HEK293 (cell line): ENCODE data around the gene ZNF761.
A peak's percentile ranks its signal among the peaks of the same experiment; 100 is the strongest.

ENCODE experiments used
- CTCF ChIA-PET: fragments of 350-600 bp; formaldehyde crosslinking; extraction: SDS; loops from one replicate; lab custom pipeline; 2021; ENCODE audit warnings: antibody characterized with exemption; lab: Yijun Ruan, JAX
- POLR2A ChIA-PET: fragments of 300-600 bp; formaldehyde crosslinking; extraction: SDS; loops from one replicate; lab custom pipeline; 2020; ENCODE audit warnings: antibody characterized with exemption, inconsistent platforms; lab: Yijun Ruan, JAX
- H3K27ac ChIP-seq: fragments of 200-500 bp; sonication (Bioruptor generic); 2 replicates; pipeline ENCODE4 v1.5.1; 2014; ENCODE audit warnings: low read depth, low read length, control low read depth, inconsistent platforms; ENCODE audit errors: extremely low read depth
- H3K36me3 ChIP-seq, 2 experiments: fragments of 200-500 bp in 1 of 2; sonication (Bioruptor generic) in 1 of 2; 1 replicate in 1 of 2; 2 replicates in 1 of 2; pipeline ENCODE4 v1.5.1; 2014 to 2017; ENCODE audit warnings: inconsistent platforms in 2 of 2, low read length in 2 of 2; ENCODE audit not compliant: control insufficient read depth in 2 of 2, insufficient read depth in 1 of 2
- H3K4me1 ChIP-seq: fragments of 200-500 bp; sonication (Bioruptor generic); 2 replicates; pipeline ENCODE4 v1.5.1; 2014; ENCODE audit warnings: mild to moderate bottlenecking, low read length, inconsistent platforms; ENCODE audit not compliant: control insufficient read depth, insufficient read depth
- H3K4me3 ChIP-seq: 2 replicates; pipeline ENCODE4 v1.5.1; 2011; ENCODE audit warnings: low read depth, mild to moderate bottlenecking, control low read depth, low read length, moderate library complexity
- H3K9me3 ChIP-seq: fragments of 200-500 bp; sonication (Bioruptor generic); 2 replicates; pipeline ENCODE4 v1.5.1; 2014; ENCODE audit warnings: low read depth, low read length, inconsistent platforms; ENCODE audit not compliant: control insufficient read depth, insufficient read depth
- BCL11A ChIP-seq: fragments of 450-650 bp; formaldehyde crosslinking; IDR thresholded peaks from 2 replicates; pipeline ENCODE4 v1.5.1; 2016; ENCODE audit warnings: low read depth, missing biosample characterization, missing genetic modification characterization
- CTCF ChIP-seq: fragments of 450-650 bp; formaldehyde crosslinking; IDR thresholded peaks from 2 replicates; pipeline ENCODE4 v1.5.1; 2016; ENCODE audit warnings: missing biosample characterization, missing genetic modification characterization
- KLF1 ChIP-seq: fragments of 450-650 bp; formaldehyde crosslinking; IDR thresholded peaks from 2 replicates; pipeline ENCODE4 v1.5.1; 2016; ENCODE audit warnings: missing biosample characterization, missing genetic modification characterization
- KLF10 ChIP-seq: fragments of 450-650 bp; IDR thresholded peaks from 2 replicates; pipeline ENCODE4 v1.5.1; 2018; ENCODE audit warnings: missing biosample characterization, mild to moderate bottlenecking, missing genetic modification characterization
- KLF7 ChIP-seq: fragments of 450-650 bp; formaldehyde crosslinking; IDR thresholded peaks from 2 replicates; pipeline ENCODE4 v1.5.1; 2016; ENCODE audit warnings: missing biosample characterization, missing genetic modification characterization, borderline replicate concordance
- KLF9 ChIP-seq: fragments of 450-650 bp; formaldehyde crosslinking; IDR thresholded peaks from 2 replicates; pipeline ENCODE4 v1.5.1; 2016; ENCODE audit warnings: missing biosample characterization, missing genetic modification characterization, low read depth
- SETDB1 ChIP-seq: IDR thresholded peaks from one replicate; pipeline ENCODE4 v1.6.1; 2017; ENCODE audit warnings: mild to moderate bottlenecking, low read length, moderate library complexity, mixed read lengths; ENCODE audit not compliant: insufficient read length
- SP2 ChIP-seq: fragments of 450-650 bp; formaldehyde crosslinking; IDR thresholded peaks from 2 replicates; pipeline ENCODE4 v1.5.1; 2016; ENCODE audit warnings: missing biosample characterization, missing genetic modification characterization
- YY1 ChIP-seq: fragments of 450-650 bp; formaldehyde crosslinking; IDR thresholded peaks from 2 replicates; pipeline ENCODE4 v1.5.1; 2018; ENCODE audit warnings: missing biosample characterization, missing genetic modification characterization
- ZBTB17 ChIP-seq: fragments of 450-650 bp; formaldehyde crosslinking; IDR thresholded peaks from 2 replicates; pipeline ENCODE4 v1.5.1; 2016; ENCODE audit warnings: missing biosample characterization, missing genetic modification characterization
- ZBTB20 ChIP-seq: fragments of 450-650 bp; formaldehyde crosslinking; IDR thresholded peaks from 2 replicates; pipeline ENCODE4 v1.5.1; 2016; ENCODE audit warnings: missing biosample characterization, missing genetic modification characterization
- ZFP41 ChIP-seq: fragments of 450-650 bp; formaldehyde crosslinking; IDR thresholded peaks from 2 replicates; pipeline ENCODE4 v1.5.1; 2016; ENCODE audit warnings: missing biosample characterization, missing genetic modification characterization, borderline replicate concordance
- ZNF132 ChIP-seq: fragments of 450-650 bp; formaldehyde crosslinking; IDR thresholded peaks from 2 replicates; pipeline ENCODE4 v1.5.1; 2017; ENCODE audit warnings: missing biosample characterization, missing genetic modification characterization, borderline replicate concordance
- ZNF157 ChIP-seq: fragments of 450-650 bp; formaldehyde crosslinking; IDR thresholded peaks from 2 replicates; pipeline ENCODE4 v1.5.1; 2016; ENCODE audit warnings: missing biosample characterization, missing genetic modification characterization
- ZNF19 ChIP-seq: fragments of 450-650 bp; formaldehyde crosslinking; IDR thresholded peaks from 2 replicates; pipeline ENCODE4; 2016; ENCODE audit warnings: missing biosample characterization, missing genetic modification characterization, low read depth
- ZNF23 ChIP-seq: fragments of 450-650 bp; formaldehyde crosslinking; IDR thresholded peaks from 2 replicates; pipeline ENCODE4 v1.5.1; 2016; ENCODE audit warnings: missing biosample characterization, missing genetic modification characterization, borderline replicate concordance
- ZNF26 ChIP-seq: fragments of 450-650 bp; formaldehyde crosslinking; IDR thresholded peaks from 2 replicates; pipeline ENCODE4 v1.5.1; 2016; ENCODE audit warnings: missing biosample characterization, missing genetic modification characterization
- ZNF366 ChIP-seq: fragments of 450-650 bp; formaldehyde crosslinking; conservative IDR thresholded peaks from 2 replicates; pipeline ENCODE4 v1.5.1; 2016; ENCODE audit warnings: missing biosample characterization, missing genetic modification characterization
- ZNF394 ChIP-seq: fragments of 450-650 bp; formaldehyde crosslinking; IDR thresholded peaks from 2 replicates; pipeline ENCODE4 v1.5.1; 2016; ENCODE audit warnings: missing biosample characterization, missing genetic modification characterization, mild to moderate bottlenecking, moderate library complexity, borderline replicate concordance
- ZNF423 ChIP-seq: fragments of 450-650 bp; formaldehyde crosslinking; IDR thresholded peaks from 2 replicates; pipeline ENCODE4 v1.5.1; 2016; ENCODE audit warnings: missing biosample characterization, missing genetic modification characterization
- ZNF555 ChIP-seq: fragments of 450-650 bp; formaldehyde crosslinking; conservative IDR thresholded peaks from 2 replicates; pipeline ENCODE4 v1.5.1; 2017; ENCODE audit warnings: missing biosample characterization, mild to moderate bottlenecking, missing genetic modification characterization, inconsistent platforms
- ZNF558 ChIP-seq: fragments of 450-650 bp; formaldehyde crosslinking; IDR thresholded peaks from 2 replicates; pipeline ENCODE4 v1.5.1; 2016; ENCODE audit warnings: missing biosample characterization, missing genetic modification characterization
- ZNF571 ChIP-seq: fragments of 450-650 bp; formaldehyde crosslinking; IDR thresholded peaks from 2 replicates; pipeline ENCODE4 v1.5.0; 2017; ENCODE audit warnings: missing biosample characterization, missing genetic modification characterization
- ZNF585B ChIP-seq: fragments of 450-650 bp; formaldehyde crosslinking; IDR thresholded peaks from 2 replicates; pipeline ENCODE4 v1.5.1; 2016; ENCODE audit warnings: missing biosample characterization, missing genetic modification characterization
- ZNF658 ChIP-seq: fragments of 450-650 bp; formaldehyde crosslinking; IDR thresholded peaks from 2 replicates; pipeline ENCODE4; 2016; ENCODE audit warnings: missing biosample characterization, missing genetic modification characterization
- ZSCAN5A ChIP-seq: fragments of 450-650 bp; formaldehyde crosslinking; IDR thresholded peaks from 2 replicates; pipeline ENCODE4 v1.5.1; 2016; ENCODE audit warnings: missing biosample characterization, missing genetic modification characterization
- TF ChIP-seq, protein P1 (sequence below): fragments of 450-650 bp; formaldehyde crosslinking; IDR thresholded peaks from 2 replicates; pipeline ENCODE4 v1.5.1; 2016; ENCODE audit warnings: missing biosample characterization, missing genetic modification characterization

ZNF761 gene

GRCh38 chr19:53431399-53432087 is at the start of gene ZNF761 (continued):
- peak; percentile 25; the same call in 1 of the 2 replicates for TF ChIP-seq CTCF (tag by site-specific recombination)
- no peak for TF ChIP-seq ZNF23 (tag by site-specific recombination)
- TF ChIP-seq ZSCAN5A (tag by site-specific recombination): no peak
- peak; percentile 88 for TF ChIP-seq SP2 (tag by site-specific recombination)
- no peak for TF ChIP-seq YY1 (tag by site-specific recombination)
- no peak for TF ChIP-seq KLF7
- TF ChIP-seq SETDB1: no peak
- TF ChIP-seq, protein P1, sequence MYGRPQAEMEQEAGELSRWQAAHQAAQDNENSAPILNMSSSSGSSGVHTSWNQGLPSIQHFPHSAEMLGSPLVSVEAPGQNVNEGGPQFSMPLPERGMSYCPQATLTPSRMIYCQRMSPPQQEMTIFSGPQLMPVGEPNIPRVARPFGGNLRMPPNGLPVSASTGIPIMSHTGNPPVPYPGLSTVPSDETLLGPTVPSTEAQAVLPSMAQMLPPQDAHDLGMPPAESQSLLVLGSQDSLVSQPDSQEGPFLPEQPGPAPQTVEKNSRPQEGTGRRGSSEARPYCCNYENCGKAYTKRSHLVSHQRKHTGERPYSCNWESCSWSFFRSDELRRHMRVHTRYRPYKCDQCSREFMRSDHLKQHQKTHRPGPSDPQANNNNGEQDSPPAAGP (tag by site-specific recombination): no peak
- no peak for TF ChIP-seq ZNF571 (tag by site-specific recombination)
- no peak for TF ChIP-seq ZNF132
- peak; percentile 30; the same call in 1 of the 2 replicates for TF ChIP-seq ZNF394 (tag by site-specific recombination)
- TF ChIP-seq KLF10: peak; percentile 63
- no peak for TF ChIP-seq ZNF26 (tag by site-specific recombination)
- peak; percentile 90 for TF ChIP-seq KLF1
- TF ChIP-seq ZNF423 (tag by site-specific recombination): no peak
- peak; percentile 96 for TF ChIP-seq KLF9
- TF ChIP-seq ZBTB17 (tag by site-specific recombination): peak; percentile 40; the same call in 1 of the 2 replicates
- no peak for TF ChIP-seq ZNF19
- no peak for TF ChIP-seq ZNF585B (tag by site-specific recombination)
- no peak for TF ChIP-seq ZNF658 (tag by site-specific recombination)

GRCh38 chr19:53388168-53388567 is 43.6 kb upstream of the ZNF761 start:
- ChIA-PET CTCF (no interaction called here), POLR2A (interaction anchor here (1.8 kb wide), 1 partner anchor 132 kb away, joined by 4 read pairs; no protein-coding TSS in a partner anchor)
- H3K4me1 ChIP-seq: no peaks in the 10 kb centered on the region
- H3K27ac ChIP-seq: no peak overlapping the region
- H3K36me3 ChIP-seq: no peaks in the 10 kb centered on the region
- H3K4me3 ChIP-seq: no peak overlapping the region
- no peak for TF ChIP-seq ZNF366 (tag by site-specific recombination)
- no peak for TF ChIP-seq BCL11A (tag by site-specific recombination)
- TF ChIP-seq, protein P1 (tag by site-specific recombination): no peak
- no peak for TF ChIP-seq ZNF558 (tag by site-specific recombination)
- TF ChIP-seq ZFP41 (tag by site-specific recombination): no peak
- TF ChIP-seq ZNF555 (tag by site-specific recombination): no peak
- no peak for TF ChIP-seq ZNF157 (tag by site-specific recombination)
- TF ChIP-seq ZBTB20 (tag by site-specific recombination): no peak
- no peaks in the 10 kb centered on the region; the same call in 1 of the 2 replicates for H3K9me3 ChIP-seq
